Gastrocnemius medialis (tissue), 4 donors: ENCODE measurements around the gene ARHGAP1.

ENCODE experiments used
- CTCF ChIP-seq, 5 experiments: fragments of 450-650 bp in 3 of 5; fragments of 200-600 bp in 2 of 5; sonication (generic) in 2 of 5; IDR thresholded peaks in 4 of 5; conservative IDR thresholded peaks in 1 of 5; 1 replicate in 4 of 5; 2 replicates in 1 of 5; pipeline ENCODE4 v1.5.1; 2016 to 2019; ENCODE audit warnings: antibody characterized with exemption in 5 of 5, mild to moderate bottlenecking in 3 of 5, moderate library complexity in 3 of 5
- POLR2A ChIP-seq, 2 donors: fragments of 450-650 bp; IDR thresholded peaks; one replicate each; pipeline ENCODE4 v1.6.1; 2017; ENCODE audit warnings: antibody characterized with exemption in 2 of 2, mild to moderate bottlenecking in 2 of 2, moderate library complexity in 2 of 2

DNA sequence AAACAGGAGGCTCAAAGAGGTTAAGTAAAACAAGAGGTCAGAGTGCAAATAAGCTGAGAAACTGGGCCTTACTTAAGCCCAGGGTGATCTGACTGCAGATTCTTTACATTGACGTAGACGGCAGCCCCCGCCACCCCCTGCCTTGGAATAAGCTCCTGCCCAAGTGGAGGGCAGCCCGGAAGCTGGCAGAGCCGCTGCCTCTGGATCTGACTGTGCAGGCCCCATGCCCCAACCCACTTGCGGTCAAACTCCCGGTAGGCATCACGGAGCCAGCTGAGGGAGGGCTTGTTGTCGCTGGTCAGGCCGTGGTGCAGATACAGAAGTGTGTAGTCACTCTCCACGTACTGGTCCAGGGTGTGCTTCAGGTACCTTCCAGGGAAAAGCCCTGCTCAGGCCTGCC is 18.6 kb downstream of the ARHGAP1 start:
- TF ChIP-seq CTCF (IDR thresholded peaks at IDR 0.05 in 4 of 5, conservative IDR thresholded peaks at IDR 0.05 in 1 of 5): no peak
- no peak for TF ChIP-seq POLR2A (IDR thresholded peaks at IDR 0.05)
